HG02798 (cell line): ENCODE results near the gene ABHD2.
"Not testable (repeated sequence)": the region's sequence is repeated elsewhere in the genome, so short reads cannot be mapped to it uniquely, and the experiment has no call there.

ENCODE experiments used
- ATAC-seq: cut with Tn5 transposase; IDR thresholded peaks from one replicate; pipeline ENCODE4 v1.9.1; 2021; ENCODE audit warnings: mild to moderate bottlenecking; ENCODE audit not compliant: unreplicated experiment, poor library complexity

The ABHD2 gene

DNA sequence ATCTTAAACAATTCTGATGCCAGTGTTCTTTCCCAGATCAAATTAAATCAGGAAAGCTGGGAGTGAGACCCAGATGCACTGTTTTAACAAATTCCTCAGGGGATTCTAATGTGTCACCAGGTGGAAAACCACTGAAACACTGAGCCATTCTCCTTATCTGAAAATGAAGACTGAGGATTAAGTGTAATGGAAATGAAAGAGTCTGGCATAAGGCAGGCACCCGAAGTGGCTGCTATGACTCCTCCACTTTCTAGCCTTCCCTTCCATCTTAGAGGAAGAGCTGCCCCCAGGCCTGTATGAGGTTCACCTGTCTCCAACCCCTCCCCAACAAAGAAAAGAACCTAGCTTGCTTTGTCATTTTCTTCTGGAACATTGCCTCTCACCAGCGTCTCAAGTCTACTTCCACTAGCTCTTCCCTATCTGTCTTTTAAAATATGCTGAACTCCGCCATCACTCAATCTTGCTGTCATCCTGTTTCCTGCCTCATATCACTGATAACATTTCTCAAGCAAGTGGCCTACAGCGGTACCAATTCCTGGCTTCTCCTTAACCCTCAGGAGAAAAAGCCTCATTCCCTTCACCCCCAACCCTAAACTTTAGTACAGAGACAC is 13.7 kb upstream of the ABHD2 start:
- no peak for ATAC-seq

GRCh38 chr15:89075101-89075640 is 13.1 kb upstream of the ABHD2 start:
- ATAC-seq = no peak

- no peak for ATAC-seq
Observed at GRCh38 chr15:89075846-89076245, 12.4 kb upstream of the ABHD2 start.

DNA sequence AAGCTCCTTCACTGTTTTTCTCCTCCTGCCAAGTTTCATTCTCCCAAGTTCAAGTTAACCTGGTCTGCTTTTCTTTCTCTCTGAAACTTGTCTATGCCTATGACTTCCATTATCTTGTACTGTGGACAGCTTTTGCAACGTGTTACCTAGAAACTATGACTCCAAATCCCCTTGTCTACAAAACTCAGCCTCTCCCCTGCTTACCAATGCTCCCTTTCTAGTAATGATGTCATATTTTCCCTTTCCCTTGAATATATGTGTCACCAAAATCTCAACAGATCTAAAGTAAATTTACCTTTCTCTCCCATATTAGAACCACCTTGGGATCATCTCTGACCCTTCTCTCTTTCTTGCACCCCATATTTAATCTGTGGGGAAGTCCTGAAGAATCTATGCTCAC is 10.5 kb upstream of the ABHD2 start:
- no peak for ATAC-seq

DNA sequence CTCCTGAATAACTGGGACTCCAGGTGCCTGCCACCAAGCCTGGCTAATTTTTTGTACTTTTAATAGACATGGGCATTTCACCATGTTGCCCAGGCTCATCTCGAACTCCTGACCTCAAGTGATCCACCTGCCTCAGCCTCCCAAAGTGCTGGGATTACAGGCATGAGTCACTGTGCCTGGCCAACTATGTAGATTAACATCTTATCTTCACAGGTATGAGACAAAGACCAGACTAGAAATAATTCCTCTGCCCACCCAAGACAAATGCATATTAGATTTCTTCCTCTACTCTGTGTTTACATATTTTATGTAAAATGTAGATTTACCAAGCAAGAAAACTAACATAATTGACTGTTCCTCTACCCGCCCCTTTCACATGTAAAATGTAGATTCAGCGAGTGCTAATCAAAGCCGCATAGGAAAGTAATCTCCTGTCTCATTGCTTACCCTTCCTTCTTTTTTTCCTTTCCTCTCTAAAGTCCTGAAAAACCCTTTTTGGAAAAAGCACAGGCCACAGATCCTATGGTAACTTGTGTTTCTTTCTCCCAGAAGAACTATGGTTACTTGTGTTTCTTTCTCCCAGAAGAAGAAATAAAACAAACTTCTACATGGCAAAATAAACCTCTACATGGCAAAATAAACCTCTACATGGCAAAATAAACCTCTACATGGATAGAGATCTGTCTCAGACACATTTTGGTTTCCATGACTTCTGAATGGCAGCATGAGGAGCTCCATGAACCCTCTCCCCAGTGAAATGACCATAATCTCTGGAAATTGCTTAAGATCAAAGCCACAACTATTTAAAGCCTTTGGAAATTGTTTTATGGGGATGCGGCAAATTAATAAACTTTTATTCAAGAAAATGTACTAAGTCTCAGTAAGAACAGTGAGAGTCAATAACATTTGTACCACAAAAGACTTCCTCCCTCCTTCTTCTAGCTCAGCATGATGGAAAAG is 9.1 kb upstream of the ABHD2 start:
- no peak for ATAC-seq

GRCh38 chr15:89081878-89082277 is 6.4 kb upstream of the ABHD2 start:
- ATAC-seq = no peak

GRCh38 chr15:89083246-89083645 is 5.0 kb upstream of the ABHD2 start:
- no peak for ATAC-seq

DNA sequence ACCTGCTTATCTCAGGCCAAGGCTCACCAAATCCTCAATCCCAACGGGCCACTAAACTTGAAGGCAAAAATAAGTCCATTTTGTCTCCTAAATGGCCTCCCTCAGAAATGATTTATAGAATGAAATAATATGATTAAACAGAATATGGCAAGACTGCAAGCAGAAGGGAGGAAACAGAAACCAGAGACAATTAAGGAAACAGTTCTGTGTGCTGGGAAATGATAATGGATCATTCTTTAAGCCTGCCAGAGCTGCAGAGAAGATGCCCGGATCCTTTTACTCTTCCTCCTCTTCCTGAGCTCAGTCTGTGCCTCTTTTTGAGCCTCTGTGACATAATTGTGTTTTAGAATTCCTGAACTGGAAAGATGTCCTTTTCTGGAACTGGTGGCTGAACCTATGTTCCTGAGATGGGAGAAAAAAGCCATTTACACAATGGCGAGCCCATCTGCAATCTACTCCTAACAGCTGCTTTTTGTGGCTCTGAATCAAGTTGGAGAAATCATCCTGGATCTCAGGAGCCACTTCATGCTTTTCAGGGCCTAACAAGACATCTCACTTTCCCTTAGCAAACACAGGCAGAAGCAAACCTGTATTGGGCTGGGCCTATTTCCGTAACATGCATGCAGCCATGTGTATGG is 2.8 kb upstream of the ABHD2 start:
- no peak for ATAC-seq

- ATAC-seq = not testable (repeated sequence)
Observed at GRCh38 chr15:89085933-89086332, 2.3 kb upstream of the ABHD2 start.

DNA sequence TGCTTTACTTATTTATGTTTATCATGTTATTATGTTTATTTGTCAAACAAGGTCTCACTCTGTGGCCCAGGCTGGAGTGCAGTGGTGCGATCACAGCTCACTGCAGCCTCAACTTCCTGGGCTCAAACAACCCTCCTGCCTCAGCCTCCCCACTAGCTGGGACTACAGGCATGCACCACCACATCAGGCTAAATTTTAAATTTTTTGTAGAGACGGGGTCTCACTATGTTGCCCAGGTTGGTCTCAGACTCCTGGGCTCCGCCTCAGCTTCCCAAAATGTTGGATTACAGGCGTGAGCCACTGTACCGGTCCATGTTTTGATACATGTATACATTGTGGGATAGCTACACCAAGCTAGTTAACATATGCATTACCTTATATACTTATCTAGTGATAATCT is 1.9 kb upstream of the ABHD2 start:
- not testable (repeated sequence) for ATAC-seq

- ATAC-seq = no peak
Observed at GRCh38 chr15:89087161-89087829, 961 bp upstream of the ABHD2 start.

GRCh38 chr15:89088605-89089315 is 504 bp downstream of the ABHD2 start:
- peak; percentile 3 for ATAC-seq

- ATAC-seq = no peak
Observed at GRCh38 chr15:89089316-89090230, 1.3 kb downstream of the ABHD2 start.

DNA sequence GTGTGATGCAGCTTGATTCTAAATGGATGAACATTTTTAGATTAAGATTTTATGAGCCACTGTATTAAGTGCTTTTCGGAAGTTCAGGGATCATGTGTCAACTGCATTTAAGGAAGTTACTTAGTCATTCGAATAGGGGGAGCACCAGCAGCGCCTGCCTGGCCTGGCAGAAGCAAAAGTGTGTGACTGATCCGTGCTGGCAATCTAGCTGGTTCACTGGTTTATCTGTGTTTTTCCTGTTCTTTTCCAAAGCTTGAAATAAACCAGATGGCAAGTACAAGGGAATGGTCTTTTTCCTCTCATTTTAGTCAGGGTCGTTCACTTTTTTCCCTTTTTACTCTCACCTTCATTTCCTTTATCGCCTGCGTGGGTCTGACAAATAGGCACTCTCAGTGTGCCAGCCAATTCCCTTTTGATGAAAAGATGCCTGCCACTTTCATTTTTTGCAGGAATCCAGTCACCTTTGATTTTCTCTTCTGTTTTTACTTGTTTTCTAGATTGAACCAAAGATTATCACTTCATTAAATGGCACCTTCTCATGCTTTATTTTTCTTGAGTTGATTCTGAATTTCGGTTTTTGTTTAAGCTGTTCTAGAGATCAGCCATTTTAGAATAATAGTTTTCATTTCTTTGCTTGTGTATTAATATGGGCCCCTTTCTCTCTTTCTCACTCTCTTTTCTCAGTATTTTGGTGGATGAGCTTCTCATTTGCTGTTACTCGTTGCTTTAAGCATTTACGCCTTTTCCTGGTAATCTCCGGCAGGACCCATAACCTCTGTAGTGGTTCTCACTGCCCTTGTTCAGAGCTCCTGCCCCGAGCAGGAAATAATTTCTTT is 2.8 kb downstream of the ABHD2 start:
- ATAC-seq = no peak

DNA sequence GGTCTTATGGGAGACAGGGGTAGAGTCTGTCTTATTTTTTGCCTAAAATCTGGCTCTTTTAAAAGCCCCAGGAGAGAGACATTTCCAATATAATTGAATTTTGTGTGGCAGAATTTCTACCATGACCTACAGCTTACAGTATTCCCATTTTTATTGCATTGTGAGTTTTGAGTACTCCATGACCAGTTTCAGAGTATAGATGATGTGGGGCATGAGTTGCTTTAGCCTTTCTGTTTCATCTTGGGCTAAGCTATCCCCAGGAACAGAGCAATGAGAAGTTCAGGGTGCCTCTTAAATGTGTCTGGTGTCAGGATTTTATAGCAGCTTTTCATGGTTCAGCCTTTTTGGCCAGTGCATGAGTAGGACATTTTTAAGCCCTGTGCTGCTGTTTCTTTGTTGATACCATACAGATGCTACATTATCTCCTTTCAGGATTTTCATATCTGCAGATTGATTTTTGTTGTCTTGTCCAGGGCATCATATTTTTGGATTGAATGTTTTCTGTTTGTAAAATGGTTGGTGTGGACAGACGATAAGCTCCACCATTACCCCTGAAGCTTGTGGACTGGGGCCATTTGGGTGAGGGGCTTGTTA is 3.5 kb downstream of the ABHD2 start:
- no peak for ATAC-seq

- ATAC-seq = no peak
Observed at GRCh38 chr15:89093509-89093908, 5.3 kb downstream of the ABHD2 start.

DNA sequence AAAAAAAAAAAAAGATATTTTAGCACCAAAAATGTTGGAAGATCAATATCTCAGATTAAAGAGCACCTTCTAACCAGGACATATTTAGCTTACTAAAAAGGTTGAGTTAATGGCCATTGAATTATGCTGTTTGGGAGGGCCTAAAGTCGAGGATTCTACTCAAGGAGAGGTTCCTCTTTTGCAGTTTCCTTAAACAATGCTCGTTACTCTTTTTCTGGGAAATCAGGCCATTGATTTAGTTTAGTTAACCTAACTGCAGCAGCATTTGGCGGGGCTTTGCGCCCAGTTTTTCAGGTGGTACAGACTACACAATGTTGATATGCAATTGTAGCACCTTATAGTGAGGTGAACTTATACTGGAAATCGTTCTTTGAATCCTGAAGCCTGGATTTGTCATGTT is 6.8 kb downstream of the ABHD2 start:
- ATAC-seq = no peak

GRCh38 chr15:89095556-89095955 is 7.3 kb downstream of the ABHD2 start:
- ATAC-seq = no peak
